HTERT RPE-1 (cell line): ENCODE results near the gene EGFLAM.

ENCODE experiments used
- in situ Hi-C: fragments of 300-500 bp; cut with MboI; formaldehyde crosslinking; loops from 4 replicates; pipeline ENCODE4 v1.14.3; 2020; ENCODE audit warnings: low sequenced_read_pairs

The EGFLAM gene

DNA sequence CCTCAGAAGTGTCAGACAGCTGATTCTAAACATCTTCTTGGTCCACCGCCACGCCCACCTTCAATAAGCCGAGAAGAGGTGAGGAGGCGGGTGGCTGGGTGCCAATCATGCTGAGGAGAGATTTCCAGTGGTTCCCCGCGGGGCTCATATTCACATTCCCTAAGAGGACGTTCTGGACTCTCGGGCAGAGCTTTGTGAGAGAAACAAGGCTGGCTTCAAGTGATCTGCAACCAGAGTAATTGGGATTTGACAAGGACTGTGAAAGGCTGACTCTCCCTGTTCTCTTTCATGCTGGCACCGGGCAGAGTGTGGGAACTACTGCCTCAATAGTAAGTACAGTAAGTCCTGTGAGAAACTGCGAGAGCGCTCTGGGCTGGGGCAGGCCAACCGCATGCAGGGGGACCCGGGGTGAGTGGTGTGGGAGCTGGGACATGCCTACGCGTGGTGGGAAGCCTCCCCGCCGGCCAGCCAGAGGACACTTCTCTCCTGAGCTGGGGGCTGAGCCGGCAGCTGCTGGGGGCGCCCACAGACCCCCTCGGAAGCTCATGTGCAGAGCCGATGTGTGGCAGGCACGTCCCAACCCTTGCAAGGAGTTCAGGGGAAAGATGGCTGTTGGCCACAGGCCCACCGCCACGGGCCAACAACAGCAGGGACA lies 187.1 kb downstream of the EGFLAM start:
- in situ Hi-C loops: no loop called here

DNA sequence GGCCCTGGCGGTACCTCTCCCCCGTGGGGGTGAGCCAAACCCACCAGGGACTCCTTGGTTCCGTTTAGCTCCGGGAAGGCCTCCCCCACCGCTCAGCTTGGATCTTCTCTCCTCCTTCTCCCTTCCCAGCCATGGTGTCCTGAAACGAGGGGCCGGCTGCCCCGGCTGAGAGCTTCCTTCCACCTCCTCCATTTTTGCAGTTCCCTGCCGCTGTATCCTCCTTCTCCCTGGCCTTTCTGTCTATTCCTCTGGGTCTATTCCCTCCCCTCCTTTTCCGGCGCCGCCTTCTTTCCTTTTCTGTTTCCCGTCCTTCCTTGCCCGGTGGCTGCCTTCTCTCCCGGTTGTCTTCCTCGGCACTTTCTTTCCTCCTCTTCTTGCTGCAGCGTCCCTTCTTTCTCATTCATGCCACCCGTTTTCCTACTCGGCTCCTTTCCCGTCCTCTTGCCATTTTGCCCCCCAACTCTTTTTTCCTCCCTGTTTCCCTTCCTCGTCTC lies 187.7 kb downstream of the EGFLAM start:
- in situ Hi-C loops: no loop called here

GRCh38 chr5:38447056-38447455 lies 188.7 kb downstream of the EGFLAM start:
- in situ Hi-C loops: no loop called here

- in situ Hi-C loops: no loop called here
Measured at GRCh38 chr5:38447786-38448185, 189.4 kb downstream of the EGFLAM start.

- in situ Hi-C loops: no loop called here
Measured at GRCh38 chr5:38448568-38449350, 190.4 kb downstream of the EGFLAM start.

- in situ Hi-C loops: no loop called here
Measured at GRCh38 chr5:38450627-38451026, 192.3 kb downstream of the EGFLAM start.

GRCh38 chr5:38451074-38451725 lies 192.8 kb downstream of the EGFLAM start:
- in situ Hi-C loops: no loop called here

- in situ Hi-C loops: no loop called here
Measured at GRCh38 chr5:38452201-38452600, 193.8 kb downstream of the EGFLAM start.

DNA sequence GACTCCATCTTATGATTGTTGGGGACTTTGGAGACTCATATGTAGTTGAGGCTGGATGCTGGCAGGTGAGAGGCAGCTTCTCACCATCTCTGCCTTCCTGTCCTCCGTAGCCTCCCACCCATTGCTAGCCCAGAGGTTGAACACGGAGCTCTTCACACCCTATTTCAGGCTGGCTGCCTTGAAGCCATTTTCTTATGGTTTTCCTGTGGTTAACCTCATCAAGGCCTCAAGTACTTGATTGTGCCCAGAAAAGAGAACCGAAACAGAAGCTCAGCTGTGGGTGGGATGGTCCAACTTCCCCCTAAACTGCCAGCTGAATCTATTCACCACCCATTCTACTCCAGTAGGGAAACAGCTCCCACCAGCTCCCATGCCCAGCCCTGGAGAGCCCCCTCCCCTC lies 195.1 kb downstream of the EGFLAM start:
- in situ Hi-C loops: no loop called here

DNA sequence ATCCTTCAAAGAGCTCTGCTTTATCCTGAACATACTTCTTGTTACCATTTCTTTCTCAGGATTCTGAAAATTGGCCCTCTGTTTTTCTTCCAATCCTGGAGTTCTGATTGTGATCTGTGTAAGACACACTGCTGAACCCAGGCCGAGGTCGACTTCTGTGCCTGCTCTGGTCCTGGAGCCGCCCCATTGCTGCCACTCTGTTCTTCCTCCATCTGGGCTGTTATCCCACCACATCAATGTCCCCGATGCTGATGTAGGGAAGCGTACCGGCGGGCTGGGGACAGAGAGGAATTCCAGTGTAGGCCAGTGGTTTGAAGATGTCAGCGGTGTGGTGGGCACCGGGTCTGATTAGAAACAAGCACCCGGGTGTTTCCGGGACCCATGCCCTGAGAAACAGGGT lies 195.6 kb downstream of the EGFLAM start:
- in situ Hi-C loops: no loop called here

DNA sequence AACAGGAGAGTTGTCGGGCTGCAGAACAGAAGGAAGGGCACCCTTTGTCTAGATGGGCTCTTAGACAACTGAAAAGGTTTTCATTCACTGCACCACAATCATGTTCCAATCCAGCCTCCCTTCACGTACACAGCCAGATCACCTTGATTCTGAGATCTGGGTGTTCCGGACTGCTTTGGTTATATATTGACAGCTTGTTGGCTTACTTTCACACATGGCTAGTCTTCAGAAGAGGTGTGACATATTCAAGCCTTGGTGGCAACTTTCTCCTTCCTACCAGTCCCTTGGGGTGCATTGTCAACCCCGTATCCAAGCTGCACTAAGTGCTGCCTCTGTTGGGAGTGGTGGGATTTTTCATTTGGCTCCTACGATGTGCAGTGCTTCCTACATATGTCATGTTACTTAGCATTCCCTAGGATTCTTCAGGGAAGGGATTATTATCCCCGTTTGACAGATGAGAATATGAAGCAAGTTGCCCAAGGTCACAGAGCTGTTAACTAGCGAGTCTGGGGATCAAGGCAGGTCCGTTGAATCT lies 197.5 kb downstream of the EGFLAM start:
- in situ Hi-C loops: no loop called here

DNA sequence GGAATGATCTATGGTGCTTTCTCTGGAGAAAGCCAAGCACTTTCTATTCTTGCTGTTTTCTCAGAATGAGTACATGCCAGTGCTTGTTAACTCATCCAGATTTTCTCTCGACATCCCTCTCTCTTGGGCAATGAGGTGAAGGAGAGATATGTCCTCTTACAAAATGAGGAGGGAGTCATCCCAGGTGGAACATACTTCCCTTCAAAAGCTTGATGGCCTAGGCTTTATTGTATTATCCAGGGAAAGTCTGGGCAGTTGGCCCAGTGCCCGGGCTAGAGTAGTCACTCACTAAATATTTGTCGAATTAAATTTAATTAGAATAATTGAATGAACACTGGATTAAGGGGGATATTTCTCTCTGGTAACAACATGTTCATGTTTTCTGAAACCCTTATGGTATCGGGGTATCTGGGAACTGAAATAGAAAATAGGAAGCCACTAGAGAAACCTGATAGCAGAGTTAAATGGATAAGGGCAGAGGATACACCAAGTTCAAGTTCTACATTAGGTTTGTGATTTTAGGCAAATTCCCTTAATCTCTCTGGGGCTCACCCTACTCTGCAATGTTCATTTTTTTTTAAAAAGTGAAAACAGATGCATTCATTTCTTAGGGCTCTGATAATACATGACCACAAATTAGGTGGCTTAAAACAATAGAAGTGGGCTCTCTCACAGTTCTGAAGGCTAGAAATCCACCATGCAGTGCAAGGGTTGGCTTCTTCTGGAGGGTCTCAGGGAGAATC lies 198.5 kb downstream of the EGFLAM start:
- in situ Hi-C loops: no loop called here

DNA sequence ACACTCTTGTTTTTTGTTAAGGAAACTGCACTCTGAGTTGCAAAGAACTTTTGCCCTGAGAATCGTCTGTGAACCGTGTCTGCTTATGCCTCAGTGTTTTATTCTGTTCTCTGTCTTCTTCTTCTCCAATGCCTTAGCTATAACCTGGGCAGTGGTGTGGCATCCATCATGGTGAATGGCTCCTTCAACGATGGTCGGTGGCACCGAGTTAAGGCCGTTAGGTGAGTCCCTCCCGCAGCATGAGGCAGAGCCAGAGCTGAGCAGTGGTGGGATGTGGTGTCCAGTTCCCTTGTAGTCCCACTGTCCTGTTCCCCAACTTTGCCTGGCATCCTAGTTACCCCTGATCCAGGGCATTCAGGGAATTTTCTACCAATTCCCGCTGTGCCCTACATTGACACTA lies 199.8 kb downstream of the EGFLAM start:
- in situ Hi-C loops: no loop called here

GRCh38 chr5:38462976-38463633 lies 204.7 kb downstream of the EGFLAM start:
- in situ Hi-C loops: no loop called here

DNA sequence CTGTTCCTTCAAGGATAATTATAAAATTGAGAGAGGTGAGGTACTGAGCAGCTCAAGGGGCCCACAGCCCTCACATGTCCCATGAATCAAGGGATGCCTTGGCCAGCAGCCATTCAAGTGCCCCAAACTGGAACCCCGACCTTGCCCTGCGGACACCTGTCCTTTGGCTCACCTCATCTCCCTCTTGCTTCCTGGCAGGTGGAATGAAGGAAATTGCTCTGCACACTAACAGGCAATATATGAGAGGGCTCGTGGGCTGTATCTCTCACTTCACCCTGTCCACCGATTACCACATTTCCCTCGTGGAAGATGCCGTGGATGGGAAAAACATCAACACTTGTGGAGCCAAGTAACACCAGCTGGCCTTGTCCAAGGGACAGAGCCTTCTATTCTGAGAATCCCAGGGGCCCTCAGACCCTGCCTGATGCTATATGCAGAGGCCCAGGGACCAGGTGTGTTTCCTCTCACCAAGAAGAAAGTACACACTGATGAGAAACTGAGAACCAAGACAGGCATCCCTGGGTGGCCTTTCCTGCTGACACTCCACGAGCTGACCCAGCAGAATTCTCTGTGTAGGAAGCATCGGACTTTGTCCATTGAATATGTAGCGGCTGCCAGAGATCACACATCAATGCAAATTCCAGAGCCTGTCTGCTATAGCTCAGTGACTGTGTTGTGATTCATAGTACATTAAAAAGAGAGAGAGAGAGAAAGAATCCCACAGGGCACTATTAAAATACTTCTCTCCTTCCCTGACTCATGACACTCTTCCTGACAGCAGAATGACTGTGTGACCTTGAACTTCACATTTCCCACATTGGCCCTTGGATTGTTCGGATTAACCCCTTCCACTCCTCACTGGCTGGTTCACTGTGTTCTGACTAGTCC lies 205.5 kb downstream of the EGFLAM start:
- in situ Hi-C loops: no loop called here

DNA sequence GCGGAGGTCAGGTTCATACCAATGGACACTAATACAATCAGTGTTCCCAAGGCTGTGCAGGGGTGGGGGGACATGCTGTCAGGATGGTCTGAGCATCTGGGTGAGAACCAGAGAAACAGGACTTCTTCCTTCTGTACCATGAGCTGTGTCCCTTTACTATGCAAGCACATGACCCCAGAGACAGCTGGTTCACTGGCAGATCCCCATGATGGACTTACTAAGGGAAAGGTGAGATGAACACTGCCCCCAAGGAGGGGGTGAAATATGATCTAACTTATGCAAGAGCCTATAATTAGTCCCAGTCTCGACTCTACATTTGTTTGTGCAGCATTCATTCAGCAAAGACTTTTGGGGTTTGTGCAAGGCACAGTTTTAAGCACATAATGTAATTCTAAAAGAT lies 206.7 kb downstream of the EGFLAM start:
- in situ Hi-C loops: no loop called here

GRCh38 chr5:38465702-38466423 lies 207.5 kb downstream of the EGFLAM start:
- in situ Hi-C loops: no loop called here

GRCh38 chr5:38466424-38467189 lies 208.2 kb downstream of the EGFLAM start:
- in situ Hi-C loops: no loop called here
